Adrenal gland (tissue), 5 donors: ENCODE measurements around the gene FNBP1L.

Source experiments
- POLR2A ChIP-seq, 2 donors: fragments of 450-650 bp; IDR thresholded peaks; one replicate each; pipeline ENCODE4 v1.6.1; 2017; ENCODE audit warnings: antibody characterized with exemption in 2 of 2, mild to moderate bottlenecking in 2 of 2, moderate library complexity in 1 of 2
- TF ChIP-seq, protein P1 (sequence below), 6 experiments: fragments of 450-650 bp in 4 of 6; fragments of 200-600 bp in 2 of 6; sonication (generic) in 1 of 6; IDR thresholded peaks; 1 replicate in 5 of 6; 2 replicates in 1 of 6; pipeline versions ENCODE4 v1.5.1 to v1.8.0; 2016 to 2021; ENCODE audit warnings: antibody characterized with exemption in 6 of 6, mild to moderate bottlenecking in 2 of 6, moderate library complexity in 1 of 6
- donor health status: DM: no; HTN: no; CAD: no.

DNA sequence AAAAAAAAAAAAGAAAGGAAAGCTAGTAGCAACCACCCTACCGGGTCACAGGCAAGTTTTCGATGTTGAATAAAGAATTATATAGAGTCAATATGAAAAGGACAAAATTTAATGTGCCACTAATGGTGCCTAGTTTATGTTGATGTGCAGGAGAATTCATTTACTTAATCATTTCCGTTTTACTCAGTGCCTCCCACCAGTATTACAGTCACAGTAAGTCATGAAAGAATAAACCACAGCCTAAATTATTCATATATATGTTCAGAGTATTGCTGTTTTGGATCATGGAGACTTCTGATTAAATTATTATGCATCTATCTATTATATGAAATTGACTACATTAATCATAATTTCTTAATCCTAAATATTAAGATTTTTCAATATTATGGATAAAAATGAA is 35.3 kb downstream of the FNBP1L start:
- no peak for TF ChIP-seq POLR2A (IDR thresholded peaks at IDR 0.05)
- TF ChIP-seq, protein P1, sequence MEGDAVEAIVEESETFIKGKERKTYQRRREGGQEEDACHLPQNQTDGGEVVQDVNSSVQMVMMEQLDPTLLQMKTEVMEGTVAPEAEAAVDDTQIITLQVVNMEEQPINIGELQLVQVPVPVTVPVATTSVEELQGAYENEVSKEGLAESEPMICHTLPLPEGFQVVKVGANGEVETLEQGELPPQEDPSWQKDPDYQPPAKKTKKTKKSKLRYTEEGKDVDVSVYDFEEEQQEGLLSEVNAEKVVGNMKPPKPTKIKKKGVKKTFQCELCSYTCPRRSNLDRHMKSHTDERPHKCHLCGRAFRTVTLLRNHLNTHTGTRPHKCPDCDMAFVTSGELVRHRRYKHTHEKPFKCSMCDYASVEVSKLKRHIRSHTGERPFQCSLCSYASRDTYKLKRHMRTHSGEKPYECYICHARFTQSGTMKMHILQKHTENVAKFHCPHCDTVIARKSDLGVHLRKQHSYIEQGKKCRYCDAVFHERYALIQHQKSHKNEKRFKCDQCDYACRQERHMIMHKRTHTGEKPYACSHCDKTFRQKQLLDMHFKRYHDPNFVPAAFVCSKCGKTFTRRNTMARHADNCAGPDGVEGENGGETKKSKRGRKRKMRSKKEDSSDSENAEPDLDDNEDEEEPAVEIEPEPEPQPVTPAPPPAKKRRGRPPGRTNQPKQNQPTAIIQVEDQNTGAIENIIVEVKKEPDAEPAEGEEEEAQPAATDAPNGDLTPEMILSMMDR (IDR thresholded peaks at IDR 0.05), result no peak
